NB4 (cell line): Measurements from ENCODE around the gene PIGQ.

ENCODE experiments used
- CTCF ChIP-seq: IDR thresholded peaks from one replicate; pipeline ENCODE4 v1.5.1; 2012; ENCODE audit warnings: low read depth, low read length
- MAX ChIP-seq: IDR thresholded peaks from 2 replicates; pipeline ENCODE4 v1.6.1; 2011; ENCODE audit warnings: low read depth, low read length
- POLR2A ChIP-seq: IDR thresholded peaks from 2 replicates; pipeline ENCODE4 v1.6.1; 2011; ENCODE audit warnings: mild to moderate bottlenecking; ENCODE audit not compliant: insufficient read length; ENCODE audit errors: extremely low read depth

- TF ChIP-seq CTCF (no peak), MAX (no peak), POLR2A (no peak)
Observed at GRCh38 chr16:561957-562938, 7.5 kb upstream of the PIGQ start.
